Activated CD4-positive, alpha-beta T cell treated with anti-CD3 and anti-CD28 coated beads, Interleukin-2, amount 50 U/mL, for 16 hours (primary cell): ENCODE results near the gene JAG1.
"Not testable (repeated sequence)": the region's sequence is repeated elsewhere in the genome, so short reads cannot be mapped to it uniquely, and the experiment has no call there.

Experiments
- DNase-seq: peaks from one replicate; pipeline ENCODE4 v3.0.0-alpha.2; 2020

Gene JAG1

DNA sequence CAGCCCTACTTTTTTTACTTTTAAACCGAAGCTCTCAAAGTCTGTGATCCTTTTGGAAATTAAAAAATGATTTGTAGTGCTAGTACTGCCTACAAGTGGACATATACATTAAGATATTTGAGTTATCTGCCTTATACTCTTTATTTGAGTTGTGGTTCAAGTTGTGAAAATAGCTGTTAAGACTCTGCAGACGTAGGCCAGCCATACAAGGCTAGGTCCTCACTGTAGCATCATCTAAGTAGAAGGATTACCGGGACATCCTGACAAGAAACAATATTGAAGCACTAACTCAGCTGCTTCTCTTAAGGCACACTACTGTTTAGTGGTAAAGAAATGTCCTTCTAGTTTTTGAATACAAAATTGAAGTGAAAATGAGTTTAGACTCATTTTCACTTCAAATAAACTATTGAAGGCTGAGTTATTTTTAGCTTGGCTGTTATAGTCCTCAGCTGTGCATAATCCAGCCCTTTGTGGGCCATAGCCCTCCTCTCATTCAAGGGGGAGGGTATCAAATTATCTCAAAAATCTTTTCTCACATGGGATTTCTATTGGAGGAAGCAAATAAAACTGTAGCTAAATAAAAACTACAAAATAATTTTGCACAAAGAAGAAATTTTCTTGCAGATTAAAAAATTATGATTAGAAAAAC, 68.1 kb downstream of the JAG1 start:
- no peak for DNase-seq

GRCh38 chr20:10604865-10605440, 68.8 kb downstream of the JAG1 start:
- DNase-seq, result no peak

DNA sequence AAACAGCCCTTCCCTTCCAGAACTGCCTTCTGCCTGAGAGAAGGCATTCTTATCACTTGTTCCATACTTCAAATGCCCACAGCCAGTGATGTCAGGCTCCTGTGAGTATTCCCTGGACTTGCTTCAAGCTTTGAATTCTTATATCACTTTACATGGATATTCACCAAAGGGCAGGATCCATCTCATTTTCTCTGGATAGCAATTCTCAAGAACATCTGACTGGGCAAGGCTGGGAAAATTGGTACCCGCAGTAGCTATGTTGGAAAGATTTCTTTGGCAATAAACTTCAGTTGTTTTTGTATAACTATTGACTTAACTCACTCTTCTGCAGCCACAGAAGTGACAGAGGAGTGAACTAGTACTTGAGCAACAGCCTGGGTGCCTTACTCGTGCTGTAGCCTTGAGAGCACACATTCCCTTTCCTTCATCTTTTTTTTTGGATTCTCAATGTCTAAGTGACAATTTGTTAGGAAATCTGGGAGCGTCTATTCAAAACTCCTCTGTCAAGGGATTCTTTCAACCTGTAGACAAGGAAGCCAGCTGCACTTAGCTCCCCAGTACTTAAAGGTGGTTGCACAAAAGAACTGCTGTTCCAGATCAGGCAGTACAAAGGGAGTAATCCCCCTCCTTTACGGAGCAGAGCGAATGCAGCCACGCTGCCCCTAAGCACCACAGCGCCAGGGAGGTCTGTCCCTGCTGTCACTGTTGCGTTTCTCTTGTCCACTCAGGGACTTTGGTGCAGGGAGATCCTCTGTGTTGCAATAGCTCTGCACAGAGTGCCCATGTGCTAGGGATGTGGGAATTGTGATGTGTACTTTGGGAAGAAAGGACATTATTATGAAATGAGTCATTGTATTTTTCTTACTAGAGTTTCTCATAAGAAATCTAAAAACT, 69.6 kb downstream of the JAG1 start:
- DNase-seq, result no peak

DNA sequence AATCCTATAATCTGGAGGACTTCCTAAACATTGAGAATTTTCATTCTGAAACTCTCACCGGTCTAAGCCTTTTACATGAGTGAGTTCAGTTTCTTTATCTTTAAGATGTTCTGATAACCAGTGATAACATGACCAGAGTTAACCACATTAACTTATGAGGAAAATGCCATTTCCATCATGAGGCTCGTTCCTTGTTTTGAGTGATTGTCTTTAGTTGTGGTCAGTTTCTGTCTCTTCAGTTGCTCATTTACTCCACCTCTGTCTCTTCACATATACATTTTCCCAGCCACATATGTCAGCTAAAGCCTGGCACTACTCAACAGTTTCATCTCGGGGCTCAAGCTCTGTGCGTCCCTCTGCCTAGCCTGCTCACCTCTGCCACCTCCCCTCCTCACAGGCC, 70.4 kb downstream of the JAG1 start:
- DNase-seq, result peak; percentile 69

- DNase-seq, result no peak
These were observed 71.5 kb downstream of the JAG1 start for GRCh38 chr20:10602221-10602871.

GRCh38 chr20:10597637-10598036, 76.2 kb downstream of the JAG1 start:
- DNase-seq, result no peak

GRCh38 chr20:10596710-10597121, 77.1 kb downstream of the JAG1 start:
- no peak for DNase-seq

- DNase-seq, result no peak
These were observed 77.8 kb downstream of the JAG1 start for GRCh38 chr20:10595985-10596384.

- no peak for DNase-seq
These were observed 78.5 kb downstream of the JAG1 start for GRCh38 chr20:10595266-10595665.

GRCh38 chr20:10594296-10594868, 79.4 kb downstream of the JAG1 start:
- DNase-seq, result no peak

- no peak for DNase-seq
These were observed 81.8 kb downstream of the JAG1 start for GRCh38 chr20:10591946-10592521.

DNA sequence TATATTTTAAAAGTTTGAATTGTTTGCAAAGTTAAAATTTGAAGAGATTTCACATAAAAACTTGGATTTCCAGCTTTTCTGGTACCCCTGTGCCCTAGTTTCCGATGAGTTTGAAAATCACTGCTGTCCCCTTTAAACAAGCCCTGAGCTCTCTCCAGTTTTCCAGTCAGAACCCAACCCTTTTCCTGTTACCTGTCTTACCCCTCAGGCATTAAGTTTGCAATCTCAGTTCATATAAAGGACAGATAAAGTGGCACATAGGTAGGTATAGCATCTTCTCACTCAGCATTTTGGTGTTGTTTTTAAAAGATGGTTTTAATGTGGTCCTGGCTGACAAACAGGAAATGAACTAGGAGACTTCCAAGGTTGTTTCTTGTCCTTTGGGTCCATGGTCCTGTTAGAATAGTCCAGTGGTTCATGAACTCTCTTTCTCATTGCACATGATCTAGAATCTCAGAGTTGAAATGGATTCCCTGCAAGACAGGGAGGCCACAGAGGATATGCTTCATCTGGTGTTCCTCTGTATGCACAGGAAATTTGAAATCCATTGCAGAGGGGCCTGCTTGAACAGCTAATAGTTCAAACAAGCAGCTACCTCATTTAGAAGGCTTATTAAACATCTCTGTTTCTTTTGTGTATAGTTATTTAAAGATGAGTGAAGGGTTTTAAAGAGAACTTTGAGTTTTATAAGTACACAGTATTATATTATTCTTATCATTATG, 82.7 kb downstream of the JAG1 start:
- no peak for DNase-seq

GRCh38 chr20:10590446-10590845, 83.4 kb downstream of the JAG1 start:
- not testable (repeated sequence) for DNase-seq
